Keratinocyte (primary cell): ENCODE measurements around the gene HIRA.
"Not testable (repeated sequence)": the region's sequence is repeated elsewhere in the genome, so short reads cannot be mapped to it uniquely, and the experiment has no call there.

Experiments
- CTCF ChIP-seq, 3 experiments: IDR thresholded peaks in 1 of 3; conservative IDR thresholded peaks in 1 of 3; optimal IDR thresholded peaks in 1 of 3; 2 replicates in 2 of 3; 3 replicates in 1 of 3; pipeline versions ENCODE3 to v1.5.1; 2011; ENCODE audit warnings: low read length in 3 of 3, mild to moderate bottlenecking in 3 of 3, moderate library complexity in 2 of 3, control low read depth in 1 of 3, inconsistent platforms in 1 of 3; ENCODE audit not compliant: insufficient read depth in 2 of 3; ENCODE audit errors: extremely low read depth in 1 of 3
- EZH2 ChIP-seq: IDR thresholded peaks from one replicate; pipeline ENCODE4 v1.6.1; 2012; ENCODE audit warnings: inconsistent platforms, mild to moderate bottlenecking, low read length, moderate library complexity

DNA sequence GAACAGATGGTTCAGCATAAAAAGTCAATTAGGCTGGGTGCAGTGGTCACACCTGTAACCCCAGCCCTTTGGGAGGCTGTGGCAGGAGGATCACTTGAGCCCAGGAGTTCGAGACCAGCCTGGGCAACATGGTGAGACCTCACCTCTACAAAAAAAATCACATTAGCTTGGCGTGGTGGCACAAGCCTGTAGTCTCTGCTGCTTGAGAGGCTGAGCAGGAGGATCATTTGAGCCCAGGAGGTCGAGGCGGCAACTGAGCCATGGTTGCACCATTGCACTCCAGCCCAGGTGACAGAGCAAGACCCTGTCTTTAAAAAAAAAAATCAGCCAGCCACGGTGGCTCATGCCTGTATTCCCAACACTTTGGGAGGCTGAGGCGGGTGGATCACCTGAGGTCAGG is 108.1 kb downstream of the HIRA start:
- not testable (repeated sequence) for TF ChIP-seq CTCF (optimal IDR thresholded peaks at IDR 0.05 in 1 of 3, IDR thresholded peaks at IDR 0.05 in 1 of 3, conservative IDR thresholded peaks at IDR 0.05 in 1 of 3; ENCODE audit: extremely low read depth in 1 of 3, insufficient read depth in 2 of 3, low read length in 3 of 3); EZH2
